ENCODE results near the gene GRM2. TPM values are rescaled to one million over a fixed set of nuclear protein-coding genes. Genes with fewer than 3 reads are reported as not detected.

GRM2 gene
- total RNA-seq, 4 donors from 2014 or later = 0.12 to 0.13 TPM; not detected in 2

DNA sequence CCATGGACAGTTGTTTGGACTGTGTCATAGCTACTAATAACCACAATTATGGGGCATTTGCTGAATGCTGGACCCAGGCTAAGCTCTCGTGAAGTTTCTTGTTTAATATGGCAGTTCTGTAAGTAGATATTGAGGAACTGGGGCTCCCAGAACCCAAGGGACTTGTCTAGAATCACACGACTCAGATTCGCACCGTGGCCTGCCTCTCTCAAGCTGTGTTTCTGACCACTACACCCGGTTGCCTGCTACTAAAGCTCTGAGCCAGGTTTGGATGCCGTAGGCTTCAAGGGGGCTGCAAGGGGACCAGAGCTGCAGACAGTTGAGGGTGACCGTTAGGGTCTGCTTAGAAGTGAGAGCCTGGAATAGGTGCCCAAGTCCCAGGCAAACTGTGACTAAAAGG is 24.3 kb upstream of the GRM2 start:
- Histone ChIP-seq H3K9me3 (no peaks in the 10 kb centered on the region), H3K4me3 (no peak overlapping the region), H3K27ac (no peak overlapping the region), H3K4me1 (peaks cover 0 to 85% (median 22%) of the 10 kb centered on the region in 3 donors), H3K27me3 (no peaks in the 10 kb centered on the region), H3K36me3 (peaks cover 0 to 86% of the 10 kb centered on the region in 2 donors)
- 61 to 83% methylated on average over 1 to 5 of the region's 7 CpGs for WGBS, 2 donors (ENCODE audit: low coverage in 1 of 2)
- TF ChIP-seq POLR2AphosphoS5 (IDR thresholded peaks at IDR 0.05) (no peak), POLR2A (IDR thresholded peaks at IDR 0.05) (no peak), EP300 (IDR thresholded peaks at IDR 0.05) (no peak)
- TF ChIP-seq, protein P1, sequence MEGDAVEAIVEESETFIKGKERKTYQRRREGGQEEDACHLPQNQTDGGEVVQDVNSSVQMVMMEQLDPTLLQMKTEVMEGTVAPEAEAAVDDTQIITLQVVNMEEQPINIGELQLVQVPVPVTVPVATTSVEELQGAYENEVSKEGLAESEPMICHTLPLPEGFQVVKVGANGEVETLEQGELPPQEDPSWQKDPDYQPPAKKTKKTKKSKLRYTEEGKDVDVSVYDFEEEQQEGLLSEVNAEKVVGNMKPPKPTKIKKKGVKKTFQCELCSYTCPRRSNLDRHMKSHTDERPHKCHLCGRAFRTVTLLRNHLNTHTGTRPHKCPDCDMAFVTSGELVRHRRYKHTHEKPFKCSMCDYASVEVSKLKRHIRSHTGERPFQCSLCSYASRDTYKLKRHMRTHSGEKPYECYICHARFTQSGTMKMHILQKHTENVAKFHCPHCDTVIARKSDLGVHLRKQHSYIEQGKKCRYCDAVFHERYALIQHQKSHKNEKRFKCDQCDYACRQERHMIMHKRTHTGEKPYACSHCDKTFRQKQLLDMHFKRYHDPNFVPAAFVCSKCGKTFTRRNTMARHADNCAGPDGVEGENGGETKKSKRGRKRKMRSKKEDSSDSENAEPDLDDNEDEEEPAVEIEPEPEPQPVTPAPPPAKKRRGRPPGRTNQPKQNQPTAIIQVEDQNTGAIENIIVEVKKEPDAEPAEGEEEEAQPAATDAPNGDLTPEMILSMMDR (IDR thresholded peaks at IDR 0.05) = no peak
- no peak for ATAC-seq

DNA sequence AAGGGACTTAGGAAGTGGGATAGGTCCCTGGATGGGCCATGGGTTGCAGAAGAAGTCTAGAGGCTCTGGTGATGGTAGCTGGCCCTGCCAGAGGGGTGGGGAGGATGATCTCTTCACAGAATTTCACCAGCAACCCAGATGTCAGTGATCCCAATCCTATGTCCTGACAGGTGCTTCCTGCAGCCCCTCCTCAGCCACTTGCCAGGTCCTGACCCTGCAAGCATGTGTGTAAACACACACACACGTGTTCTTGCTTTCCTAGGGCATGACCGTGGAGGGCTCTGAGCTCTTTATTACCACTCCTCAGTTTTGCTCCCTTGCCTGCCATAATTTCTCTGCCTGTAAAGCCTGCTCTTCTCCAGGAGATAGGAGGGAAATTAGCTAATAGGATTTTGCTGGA is 23.3 kb upstream of the GRM2 start:
- TF ChIP-seq POLR2A (IDR thresholded peaks at IDR 0.05) (no peak), POLR2AphosphoS5 (IDR thresholded peaks at IDR 0.05) (no peak), EP300 (IDR thresholded peaks at IDR 0.05) (no peak)
- TF ChIP-seq, protein P1 (IDR thresholded peaks at IDR 0.05) = no peak
- Histone ChIP-seq H3K27ac (peak overlapping the region in 2 of 4 donors; percentile 50 to 65), H3K4me3 (no peak overlapping the region), H3K36me3 (peaks cover 0 to 86% of the 10 kb centered on the region in 2 donors), H3K27me3 (no peaks in the 10 kb centered on the region), H3K9me3 (no peaks in the 10 kb centered on the region), H3K4me1 (peaks cover 0 to 85% (median 22%) of the 10 kb centered on the region in 3 donors)
- no peak for ATAC-seq
- WGBS, 2 donors (ENCODE audit: low coverage in 1 of 2) = 29% methylated on average over 1 of the region's 2 CpGs; no CpG with 5 or more reads in 1 of the 2 donors

DNA sequence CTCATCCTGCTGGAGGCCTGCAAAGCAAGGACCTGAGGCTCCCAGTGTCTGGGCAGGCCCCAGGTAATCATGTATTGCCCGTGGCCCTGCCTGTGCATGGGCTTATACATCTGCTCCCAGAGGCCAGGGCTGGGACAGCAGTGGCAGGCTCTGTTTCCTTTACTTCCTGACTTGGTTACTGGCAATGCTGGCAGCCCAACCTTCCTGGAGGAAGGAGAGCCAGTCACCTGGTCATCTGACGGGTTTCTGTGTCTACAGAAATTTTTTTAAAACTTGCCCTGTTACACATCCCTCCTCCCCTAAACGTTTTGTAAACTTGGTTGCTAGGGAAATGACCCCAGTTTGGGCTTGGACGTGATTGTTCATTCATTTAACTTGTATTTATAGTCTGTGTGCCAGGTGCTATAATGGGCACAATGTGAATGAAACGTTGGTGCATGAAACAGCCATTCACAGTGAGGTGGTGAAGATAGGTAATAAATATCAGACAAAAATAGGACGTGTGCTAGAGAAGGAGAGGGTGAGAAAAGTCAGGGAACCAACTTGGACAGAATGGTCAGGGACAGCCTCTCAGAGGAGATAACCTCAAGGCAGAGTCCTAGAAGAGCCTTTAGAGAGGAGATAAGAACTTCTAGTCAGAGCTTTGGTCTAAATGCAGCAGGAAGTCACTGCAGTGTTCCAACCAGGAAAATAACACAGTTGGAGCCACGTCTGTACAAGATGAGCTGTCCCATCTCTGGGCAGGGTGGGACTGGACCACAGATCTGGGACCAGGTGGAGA is 21.7 kb upstream of the GRM2 start:
- no peak overlapping the region for H3K4me3 ChIP-seq
- 28 to 38% methylated on average over 6 to 7 of the region's 7 CpGs for WGBS, 2 donors (ENCODE audit: low coverage in 1 of 2)
- ATAC-seq = peak; percentile 44
- peaks cover 0 to 77% (median 22%) of the 10 kb centered on the region in 3 donors for H3K4me1 ChIP-seq
- H3K27ac ChIP-seq = peak overlapping the region in 3 of 4 donors; percentile 65 to 73 (median 71)
- H3K9me3 ChIP-seq = no peaks in the 10 kb centered on the region
- TF ChIP-seq, protein P1 (IDR thresholded peaks at IDR 0.05) = no peak
- TF ChIP-seq POLR2AphosphoS5 (IDR thresholded peaks at IDR 0.05) = no peak
- no peak for TF ChIP-seq EP300 (IDR thresholded peaks at IDR 0.05)
- peaks cover 0 to 86% of the 10 kb centered on the region in 2 donors for H3K36me3 ChIP-seq
- no peaks in the 10 kb centered on the region for H3K27me3 ChIP-seq

DNA sequence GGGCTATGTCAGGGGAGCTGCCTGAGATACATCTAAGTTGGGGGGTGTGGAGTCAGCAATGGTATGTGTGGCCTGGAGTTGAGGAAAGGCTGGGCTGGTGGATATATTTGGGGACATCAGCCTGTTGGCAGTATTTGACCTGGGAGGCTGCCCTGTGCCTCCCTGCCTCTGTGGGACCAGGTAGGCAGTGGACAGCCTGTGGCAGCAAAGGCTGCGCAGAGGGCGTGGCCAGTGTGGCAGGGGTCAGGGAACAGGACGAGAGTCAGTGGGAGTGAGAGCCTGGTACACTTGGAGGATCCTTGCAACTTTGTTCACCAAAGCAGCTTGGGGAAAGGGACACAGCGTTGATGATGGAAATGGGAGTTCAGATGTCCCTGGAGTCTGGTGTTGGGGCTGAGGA is 20.8 kb upstream of the GRM2 start:
- H3K4me3 ChIP-seq = no peak overlapping the region
- no peak for ATAC-seq
- no peaks in the 10 kb centered on the region for H3K27me3 ChIP-seq
- H3K9me3 ChIP-seq = no peaks in the 10 kb centered on the region
- 79% methylated on average over 4 of the region's 4 CpGs; no CpG with 5 or more reads in 1 of the 2 donors for WGBS, 2 donors (ENCODE audit: low coverage in 1 of 2)
- H3K36me3 ChIP-seq = peaks cover 0 to 86% of the 10 kb centered on the region in 2 donors
- peak overlapping the region in 3 of 4 donors; percentile 65 to 73 (median 71) for H3K27ac ChIP-seq
- no peak for TF ChIP-seq EP300 (IDR thresholded peaks at IDR 0.05)
- TF ChIP-seq, protein P1 (IDR thresholded peaks at IDR 0.05) = no peak
- TF ChIP-seq POLR2A (IDR thresholded peaks at IDR 0.05) = no peak
- TF ChIP-seq POLR2AphosphoS5 (IDR thresholded peaks at IDR 0.05) = no peak
- peaks cover 0 to 68% (median 14%) of the 10 kb centered on the region in 3 donors for H3K4me1 ChIP-seq
